NCI-H187 (cell line): ENCODE results near the gene LRPAP1.

Experiments used
- DNase-seq, 2 experiments: peaks; one replicate each; lab custom pipeline; 2025; lab: John Stamatoyannopoulos, UW

The LRPAP1 gene

GRCh38 chr4:3485886-3486540 lies 46.2 kb downstream of the LRPAP1 start:
- DNase-seq = no peak

GRCh38 chr4:3485011-3485791 lies 47.0 kb downstream of the LRPAP1 start:
- no peak for DNase-seq

GRCh38 chr4:3484057-3484973 lies 47.9 kb downstream of the LRPAP1 start:
- no peak for DNase-seq

GRCh38 chr4:3483471-3483921 lies 48.7 kb downstream of the LRPAP1 start:
- DNase-seq = no peak

- DNase-seq = no peak
These were observed 49.5 kb downstream of the LRPAP1 start for GRCh38 chr4:3482707-3483106.

GRCh38 chr4:3481783-3482393 lies 50.3 kb downstream of the LRPAP1 start:
- no peak for DNase-seq

GRCh38 chr4:3481113-3481531 lies 51.1 kb downstream of the LRPAP1 start:
- DNase-seq = peak in 1 of 2 experiments; percentile 74

GRCh38 chr4:3480528-3481112 lies 51.6 kb downstream of the LRPAP1 start:
- DNase-seq = peak; percentile 60 to 68

- no peak for DNase-seq
These were observed 52.7 kb downstream of the LRPAP1 start for GRCh38 chr4:3479358-3480101.

GRCh38 chr4:3478446-3479357 lies 53.5 kb downstream of the LRPAP1 start:
- no peak for DNase-seq

- DNase-seq = no peak
These were observed 54.3 kb downstream of the LRPAP1 start for GRCh38 chr4:3477750-3478430.

- DNase-seq = no peak
These were observed 55.1 kb downstream of the LRPAP1 start for GRCh38 chr4:3476936-3477749.

- no peak for DNase-seq
These were observed 55.9 kb downstream of the LRPAP1 start for GRCh38 chr4:3476341-3476747.

- no peak for DNase-seq
These were observed 56.4 kb downstream of the LRPAP1 start for GRCh38 chr4:3475713-3476260.

- DNase-seq = no peak
These were observed 57.0 kb downstream of the LRPAP1 start for GRCh38 chr4:3475041-3475712.

- DNase-seq = no peak
These were observed 58.0 kb downstream of the LRPAP1 start for GRCh38 chr4:3473996-3474765.
